Central memory CD8-positive, alpha-beta T cell (primary cell): ENCODE measurements around the gene NOM1.

Source experiments
- ATAC-seq: fragments of 150-1000 bp; cut with Tn5 transposase; replicated peaks from 2 replicates; pipeline ENCODE4 v1.10.0; 2022; ENCODE audit warnings: mild to moderate bottlenecking, moderate FRiP score, moderate number of reproducible peaks; ENCODE audit not compliant: poor library complexity, severe bottlenecking; ENCODE audit errors: extremely low read depth
- DNase-seq, 2 donors: peaks; one replicate each; pipeline ENCODE4 v3.0.0; 2021; ENCODE audit warnings: low spot score in 2 of 2
- H3K27ac Mint-ChIP-seq: one replicate; pipeline ENCODE4 v1.8.0; 2022; ENCODE audit warnings: low read depth, mild to moderate bottlenecking, moderate library complexity, mixed read lengths
- H3K27me3 Mint-ChIP-seq: one replicate; pipeline ENCODE4 v1.8.0; 2022; ENCODE audit warnings: mixed read lengths
- H3K36me3 Mint-ChIP-seq: one replicate; pipeline ENCODE4 v1.8.0; 2022; ENCODE audit warnings: mild to moderate bottlenecking, moderate library complexity, mixed read lengths; ENCODE audit not compliant: insufficient read depth
- H3K4me1 Mint-ChIP-seq: one replicate; pipeline ENCODE4 v1.8.0; 2022; ENCODE audit warnings: mixed read lengths
- H3K4me3 Mint-ChIP-seq: one replicate; pipeline ENCODE4 v1.8.0; 2022; ENCODE audit warnings: mild to moderate bottlenecking, moderate library complexity, mixed read lengths
- H3K9me3 Mint-ChIP-seq: one replicate; pipeline ENCODE4 v1.8.0; 2022; ENCODE audit warnings: mixed read lengths

NOM1 gene

DNA sequence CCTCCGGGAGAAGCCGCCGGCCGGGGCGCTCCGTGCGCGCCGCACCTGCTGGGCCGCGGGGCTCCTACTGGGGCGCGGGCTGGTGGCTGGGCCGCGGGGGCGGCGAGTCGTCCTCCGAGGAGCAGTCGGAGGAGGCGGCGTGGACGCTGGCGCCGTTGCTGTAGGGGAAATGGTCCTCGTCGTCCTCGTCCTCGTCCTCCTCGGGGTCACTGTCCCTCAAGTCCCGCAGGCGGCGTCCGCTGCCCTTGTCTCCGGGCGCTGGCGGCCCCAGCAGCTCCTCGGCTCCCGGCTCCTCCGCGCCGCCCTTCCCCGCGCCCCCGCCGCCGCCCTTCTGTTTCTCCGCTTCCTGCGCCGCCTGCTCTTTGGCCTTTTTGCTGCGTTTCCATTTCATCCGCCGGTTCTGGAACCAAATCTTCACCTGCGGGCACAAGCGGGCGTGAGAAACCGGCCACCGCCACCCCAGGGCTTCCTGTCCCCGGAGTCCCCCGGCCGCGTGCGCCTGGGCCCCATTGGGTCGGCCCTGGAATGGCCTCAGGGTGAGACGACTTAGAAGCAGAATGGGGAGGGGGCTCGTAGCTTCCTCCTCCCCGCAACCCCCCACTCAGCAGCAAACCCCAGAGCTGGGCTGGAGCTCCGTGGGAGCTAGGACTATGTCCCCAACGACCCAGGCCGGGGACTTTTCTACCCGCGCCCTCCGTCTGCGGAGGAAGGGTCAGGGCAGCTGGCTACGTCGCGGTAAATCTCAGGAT lies 56.1 kb downstream of the NOM1 start:
- Mint-ChIP-seq H3K27ac (no peak overlapping the region), H3K4me3 (no peak overlapping the region), H3K27me3 (peaks cover 80% of the 10 kb centered on the region), H3K9me3 (no peaks in the 10 kb centered on the region), H3K4me1 (peaks cover 19% of the 10 kb centered on the region), H3K36me3 (peaks cover 9% of the 10 kb centered on the region)
- no peak for ATAC-seq
- no peak for DNase-seq

DNA sequence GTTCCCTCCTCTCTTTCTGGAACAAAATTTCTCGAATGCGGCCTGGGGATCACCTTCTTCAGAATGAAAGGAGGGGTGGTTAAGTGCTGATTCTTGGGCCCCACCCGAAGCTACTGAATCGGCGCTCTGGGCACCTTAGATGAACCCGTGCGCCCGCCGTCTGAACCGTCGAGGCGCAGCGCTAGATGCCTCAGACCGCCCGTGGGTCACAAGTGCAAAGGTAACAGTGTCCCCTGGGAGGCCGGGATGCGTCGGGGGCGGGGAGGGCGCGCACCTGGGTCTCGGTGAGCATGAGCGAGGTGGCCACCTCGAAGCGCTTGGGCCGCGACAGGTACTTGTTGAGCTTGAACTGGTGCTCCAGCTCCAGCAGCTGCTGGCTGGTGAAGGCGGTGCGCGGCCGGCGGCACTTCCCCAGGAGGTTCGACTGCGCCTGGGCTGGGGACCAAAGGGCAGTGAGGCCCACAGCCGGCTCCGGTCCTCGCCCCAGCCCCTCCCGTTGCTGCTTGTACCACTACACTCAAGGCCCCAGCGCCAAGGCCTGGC lies 56.8 kb downstream of the NOM1 start:
- no peak for DNase-seq
- ATAC-seq = no peak
- Mint-ChIP-seq H3K27me3 (peaks cover 75% of the 10 kb centered on the region), H3K4me3 (no peak overlapping the region), H3K27ac (no peak overlapping the region), H3K36me3 (peaks cover 11% of the 10 kb centered on the region), H3K9me3 (no peaks in the 10 kb centered on the region), H3K4me1 (peaks cover 14% of the 10 kb centered on the region)

DNA sequence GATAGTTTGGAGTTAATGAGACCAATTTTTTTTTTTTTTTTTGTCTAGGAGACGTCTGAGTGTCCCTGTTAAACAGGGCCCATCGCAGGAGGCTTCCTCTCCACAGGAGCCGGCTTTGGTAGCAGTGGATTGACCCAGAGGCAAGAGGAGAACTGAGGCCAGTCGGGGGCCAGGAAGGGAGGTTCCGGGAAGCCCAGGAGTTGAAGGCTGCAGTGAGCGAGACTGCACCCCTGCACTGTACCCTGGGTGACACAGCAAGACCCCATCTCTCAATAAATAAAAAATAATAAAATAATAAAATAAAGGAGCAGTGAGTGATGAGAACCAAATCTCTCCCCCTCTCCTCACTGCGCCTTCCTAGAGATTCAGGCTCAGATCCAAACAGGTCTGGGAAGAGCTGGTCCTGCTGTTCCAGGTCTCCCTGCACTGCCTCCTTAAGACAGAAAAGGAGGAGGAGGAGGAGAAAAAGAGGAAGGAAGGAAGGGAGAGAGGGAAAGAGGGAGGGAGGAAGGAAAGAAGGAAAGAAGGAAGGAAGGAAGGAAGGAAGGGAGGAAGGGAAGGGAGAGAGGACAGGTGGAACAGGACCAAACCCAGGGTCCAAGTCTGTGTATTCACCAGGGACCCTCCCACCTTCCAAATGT lies 57.4 kb downstream of the NOM1 start:
- H3K9me3 Mint-ChIP-seq = no peaks in the 10 kb centered on the region
- peaks cover 75% of the 10 kb centered on the region for H3K27me3 Mint-ChIP-seq
- DNase-seq = no peak
- peaks cover 11% of the 10 kb centered on the region for H3K36me3 Mint-ChIP-seq
- no peak for ATAC-seq
- H3K4me1 Mint-ChIP-seq = peaks cover 19% of the 10 kb centered on the region
- no peak overlapping the region for H3K27ac Mint-ChIP-seq
- H3K4me3 Mint-ChIP-seq = no peak overlapping the region

DNA sequence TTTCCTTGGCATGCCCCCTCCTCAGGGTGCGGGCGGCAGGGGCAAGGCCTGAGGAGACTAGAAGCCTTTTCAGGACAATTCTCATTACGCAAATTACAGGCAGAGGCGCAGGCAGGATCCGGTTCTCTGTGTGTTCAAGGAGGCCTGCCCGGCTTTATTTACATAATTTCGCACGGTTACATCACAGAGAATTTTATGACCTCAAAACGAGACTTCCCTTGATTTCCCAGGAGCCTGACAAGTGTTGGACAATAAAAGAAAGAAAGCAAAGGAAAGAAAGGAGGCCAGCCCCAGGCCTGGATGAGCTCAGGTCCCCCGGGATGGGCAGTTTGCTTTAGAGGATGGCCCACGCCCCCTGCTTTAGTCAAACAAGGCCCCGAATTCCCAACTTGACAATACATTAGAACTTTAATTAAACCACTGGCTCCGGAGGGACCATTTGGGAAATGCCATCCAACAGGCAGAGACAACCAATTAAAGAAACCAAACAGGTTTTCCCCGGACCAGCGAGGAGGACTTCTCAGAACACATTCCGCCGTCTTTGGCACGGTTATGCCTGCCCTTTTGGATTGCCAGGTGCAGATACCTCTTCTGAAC lies 58.1 kb downstream of the NOM1 start:
- DNase-seq (no peak), ATAC-seq (no peak)
- Mint-ChIP-seq H3K4me3 (no peak overlapping the region), H3K36me3 (peaks cover 11% of the 10 kb centered on the region), H3K4me1 (peaks cover 22% of the 10 kb centered on the region), H3K9me3 (no peaks in the 10 kb centered on the region), H3K27me3 (peaks cover 75% of the 10 kb centered on the region), H3K27ac (no peak overlapping the region)

DNA sequence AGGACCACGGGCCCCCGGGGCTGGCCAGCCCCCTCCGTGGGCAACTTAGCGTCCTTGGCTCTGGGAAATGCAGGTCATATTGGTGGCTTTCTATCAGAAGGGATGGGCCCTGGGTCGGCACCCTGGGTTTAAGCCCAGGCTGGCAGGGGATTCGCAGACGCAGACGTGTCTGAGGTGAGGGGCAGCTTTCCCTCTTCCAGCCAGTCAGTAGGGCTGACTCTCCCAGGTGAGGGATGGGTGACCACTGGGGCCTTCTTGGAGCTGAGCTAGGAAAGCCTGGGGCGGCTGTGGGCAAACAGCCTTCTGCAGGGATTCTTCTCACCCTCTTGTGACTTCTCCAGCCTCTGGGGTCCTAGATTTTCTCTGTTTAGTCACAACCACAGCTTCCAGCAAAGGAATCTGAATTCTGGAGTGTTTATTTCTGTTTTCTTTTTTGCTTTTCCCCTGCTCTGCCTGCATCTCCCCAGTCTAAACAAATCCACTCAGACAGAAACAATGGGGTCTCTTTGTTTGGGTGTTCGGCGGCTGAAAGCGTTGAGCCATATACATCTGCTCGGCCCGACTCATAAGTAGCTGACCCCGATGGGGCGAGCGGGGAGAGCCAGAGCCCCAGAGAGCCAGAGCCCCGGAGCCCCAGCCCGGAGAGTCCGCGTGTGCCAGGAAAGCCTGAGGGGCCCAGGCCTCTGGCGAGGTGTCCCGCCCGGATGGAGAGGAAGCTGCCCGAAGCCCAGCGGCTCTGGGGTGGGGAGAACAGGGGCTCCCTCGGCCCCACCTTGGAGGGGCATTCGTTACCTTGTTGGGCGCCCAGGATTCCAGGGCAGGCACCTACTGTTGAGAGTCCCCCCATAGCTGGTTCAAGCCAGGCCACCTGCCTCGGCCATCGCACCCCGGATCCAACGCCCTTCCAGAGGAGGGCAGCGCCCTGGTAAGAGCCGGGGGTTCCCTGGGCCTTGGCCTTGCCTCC lies 59.0 kb downstream of the NOM1 start:
- Mint-ChIP-seq H3K36me3 (peaks cover 6% of the 10 kb centered on the region), H3K27me3 (peaks cover 81% of the 10 kb centered on the region), H3K4me3 (peak overlapping the region; percentile 64), H3K4me1 (peaks cover 22% of the 10 kb centered on the region), H3K9me3 (no peaks in the 10 kb centered on the region), H3K27ac (no peak overlapping the region)
- ATAC-seq (no peak), DNase-seq (no peak)

DNA sequence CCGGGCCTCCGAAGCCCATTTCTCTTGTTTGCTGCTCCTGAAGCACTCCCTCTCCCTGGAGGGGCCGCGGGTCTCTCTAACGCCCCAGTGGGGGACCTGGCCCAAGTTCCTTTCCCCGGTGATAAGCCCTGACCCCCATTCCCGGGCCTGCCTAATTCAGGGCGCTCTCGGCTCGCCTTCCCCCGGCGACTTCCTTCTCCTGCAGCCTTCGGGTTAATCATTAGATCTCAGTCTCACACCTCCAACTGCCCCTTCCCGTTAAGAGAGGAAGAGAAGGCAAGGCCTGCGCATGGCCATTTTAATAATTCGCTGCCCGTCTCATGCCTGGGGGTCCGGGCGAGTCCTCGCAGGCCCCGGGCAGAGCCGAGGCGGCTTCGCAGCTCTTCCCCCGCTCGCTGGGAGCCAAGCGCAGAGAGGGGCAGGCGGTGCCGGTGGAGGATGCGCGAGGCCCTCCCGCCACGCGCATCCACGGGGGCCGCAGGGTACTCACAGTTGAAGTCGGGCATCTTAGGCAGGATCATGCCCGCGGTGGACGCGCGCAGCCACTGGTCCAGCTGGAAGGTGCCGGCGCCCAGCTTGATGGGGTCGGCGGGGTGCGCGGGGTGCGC lies 59.8 kb downstream of the NOM1 start:
- ATAC-seq (no peak), DNase-seq (no peak)
- H3K4me1 Mint-ChIP-seq = peaks cover 22% of the 10 kb centered on the region
- no peaks in the 10 kb centered on the region for H3K9me3 Mint-ChIP-seq
- no peak overlapping the region for H3K27ac Mint-ChIP-seq
- H3K27me3 Mint-ChIP-seq = peaks cover 81% of the 10 kb centered on the region
- peak overlapping the region; percentile 64 for H3K4me3 Mint-ChIP-seq
- H3K36me3 Mint-ChIP-seq = peaks cover 6% of the 10 kb centered on the region

DNA sequence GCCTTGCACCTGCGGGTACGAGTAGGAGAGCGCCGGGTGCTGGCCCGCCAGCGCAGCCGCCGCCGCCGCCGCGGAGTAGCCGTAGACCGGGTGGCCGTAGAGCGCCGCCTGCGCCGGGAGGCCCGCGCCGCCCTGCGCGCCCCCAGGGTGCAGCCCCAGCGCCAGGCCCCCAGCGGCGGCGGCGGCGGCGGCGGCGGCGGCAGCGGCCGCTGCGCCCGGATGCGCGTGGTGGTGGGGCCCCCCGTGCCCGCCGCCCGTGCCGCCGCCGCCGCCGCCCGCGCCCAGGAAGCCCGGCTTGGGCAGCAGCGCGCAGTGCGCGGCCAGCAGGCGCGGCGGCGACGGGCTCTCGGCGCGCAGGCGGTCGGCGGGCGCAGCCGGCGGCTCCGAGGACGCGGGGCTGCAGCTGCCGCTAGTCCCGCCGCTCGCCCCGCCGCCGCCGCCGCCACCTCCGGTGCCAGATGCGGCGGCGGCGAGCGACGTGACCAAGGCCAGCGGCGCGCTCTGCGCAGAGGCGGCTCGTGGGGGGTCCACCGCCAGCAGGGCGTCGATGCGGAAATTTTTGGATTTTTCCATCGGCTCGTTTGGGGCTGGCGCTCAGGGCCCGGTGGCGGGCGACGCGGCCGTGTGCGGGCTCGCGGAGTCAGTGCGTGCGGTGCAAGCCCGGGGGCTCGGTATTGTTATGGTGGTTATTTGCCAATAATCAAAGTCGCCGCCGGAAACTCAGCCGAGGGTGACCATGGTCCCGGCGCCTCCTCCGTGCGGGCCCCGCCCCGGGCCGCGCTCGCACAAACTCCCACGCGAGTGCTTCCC lies 60.5 kb downstream of the NOM1 start:
- DNase-seq (no peak), ATAC-seq (no peak)
- peaks cover 16% of the 10 kb centered on the region for H3K4me1 Mint-ChIP-seq
- no peak overlapping the region for H3K27ac Mint-ChIP-seq
- H3K9me3 Mint-ChIP-seq = no peaks in the 10 kb centered on the region
- peak overlapping the region; percentile 64 for H3K4me3 Mint-ChIP-seq
- H3K36me3 Mint-ChIP-seq = peaks cover 4% of the 10 kb centered on the region
- H3K27me3 Mint-ChIP-seq = peaks cover 81% of the 10 kb centered on the region

DNA sequence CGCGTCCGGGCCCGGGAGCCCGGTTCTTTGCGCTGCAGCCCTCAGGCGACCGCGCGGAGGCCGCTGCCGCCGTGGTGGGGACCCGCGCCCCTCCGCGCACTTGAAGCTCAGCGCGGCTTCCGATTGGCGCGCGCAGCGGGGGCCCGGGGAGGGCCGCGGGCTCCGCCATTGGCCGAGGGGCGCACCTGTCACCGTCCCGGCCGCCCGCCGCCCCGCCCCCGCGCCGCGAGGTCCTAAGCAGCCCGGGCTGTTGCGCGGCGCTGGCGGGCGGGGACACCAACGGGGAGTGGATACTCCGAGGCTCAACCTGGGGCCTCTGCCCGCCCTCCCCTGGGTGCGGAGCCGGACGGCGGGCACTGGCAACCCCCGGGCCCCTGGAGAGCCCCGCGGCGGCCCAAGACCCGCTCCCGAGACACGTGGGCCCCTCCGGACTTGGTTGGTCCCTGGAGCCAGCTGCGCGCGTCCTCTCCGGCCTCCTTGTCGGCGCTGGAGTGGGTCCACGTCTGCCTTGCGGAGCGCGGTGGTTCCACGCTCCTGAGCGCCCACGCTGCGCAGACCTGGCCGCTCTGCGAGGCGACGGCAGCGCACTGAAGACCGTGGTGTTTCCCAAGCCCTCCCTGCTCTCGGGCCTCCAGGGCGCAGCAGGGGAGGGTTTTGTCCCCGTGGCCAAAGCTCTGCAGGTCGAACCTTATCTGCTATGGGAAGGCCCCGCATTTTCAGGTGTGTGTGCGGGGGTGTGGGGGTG lies 61.2 kb downstream of the NOM1 start, which contains the start of gene MNX1:
TSS of gene MNX1 (minus strand) at position 76 of the 745 bp plus-strand sequence. CDS start 313 bp downstream, outside the sequence.
- Mint-ChIP-seq H3K9me3 (no peaks in the 10 kb centered on the region), H3K36me3 (peaks cover 3% of the 10 kb centered on the region), H3K4me3 (peak within 1 kb of the TSS; percentile 64), H3K4me1 (peaks cover 14% of the 10 kb centered on the region), H3K27ac (no peak within 1 kb of the TSS), H3K27me3 (peaks cover 84% of the 10 kb centered on the region)
- ATAC-seq = peak; percentile 52
- no peak for DNase-seq

DNA sequence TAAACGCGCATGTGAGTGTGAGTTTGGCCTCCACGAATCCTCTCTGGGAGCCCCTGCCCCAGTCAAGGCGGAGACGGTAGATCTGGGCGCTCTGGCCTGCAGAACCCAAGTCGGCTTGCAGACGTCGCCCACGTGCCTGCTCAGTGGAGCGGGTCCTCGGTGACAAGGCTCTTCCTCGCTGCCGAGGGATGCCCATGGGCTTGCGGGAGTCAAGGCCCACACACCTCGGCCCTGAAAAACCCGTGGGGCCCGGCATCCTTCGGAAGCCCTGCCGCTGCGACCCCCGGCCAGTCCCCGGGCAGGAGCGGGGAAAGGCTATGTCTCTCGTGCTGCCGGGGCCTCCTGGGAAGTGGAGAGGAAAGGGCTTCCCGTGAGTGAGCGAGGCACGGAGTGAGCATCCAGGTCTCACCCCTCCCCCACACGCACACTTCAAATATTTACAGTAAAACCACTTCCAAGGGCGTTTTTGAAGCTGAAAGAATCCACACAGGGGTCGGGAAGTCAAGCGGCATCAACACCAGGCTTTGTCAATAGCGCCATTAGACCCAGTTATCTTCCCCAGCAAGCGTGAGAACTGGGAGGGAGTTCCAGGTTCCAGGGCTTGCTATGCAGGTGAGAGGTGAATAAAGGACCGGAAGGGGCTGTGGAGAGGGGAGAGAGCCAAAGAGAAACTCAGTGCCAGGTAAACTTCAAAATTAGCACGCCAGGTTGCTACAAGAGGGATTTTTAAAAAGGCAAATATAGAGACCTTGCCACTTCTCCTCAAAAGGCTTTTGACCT lies 62.0 kb downstream of the NOM1 start:
- DNase-seq = no peak
- Mint-ChIP-seq H3K27me3 (peaks cover 86% of the 10 kb centered on the region), H3K27ac (no peak overlapping the region), H3K4me3 (peak overlapping the region; percentile 55), H3K4me1 (peaks cover 14% of the 10 kb centered on the region), H3K9me3 (no peaks in the 10 kb centered on the region), H3K36me3 (peaks cover 6% of the 10 kb centered on the region)
- no peak for ATAC-seq

DNA sequence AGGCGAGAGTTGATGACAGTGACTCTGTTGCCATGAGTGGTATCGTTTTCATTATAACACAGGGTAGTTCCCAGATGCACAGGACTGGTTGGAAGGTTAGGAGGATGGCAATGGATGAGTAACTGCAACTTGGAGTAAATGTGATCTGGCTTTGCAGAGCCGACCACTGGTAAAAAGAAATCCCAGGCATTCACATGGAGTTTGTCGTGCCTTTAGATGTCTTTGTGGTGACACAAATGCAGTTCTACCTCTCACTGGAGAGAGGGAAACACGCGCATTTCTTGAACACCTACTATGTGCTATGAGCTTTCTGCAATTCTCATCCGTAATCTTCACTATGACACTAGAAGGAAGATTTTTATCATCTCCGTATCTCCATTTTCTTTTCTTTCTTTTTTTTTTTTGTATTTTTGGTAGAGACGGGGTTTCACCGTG lies 62.6 kb downstream of the NOM1 start:
- no peak for ATAC-seq
- H3K4me3 Mint-ChIP-seq = no peak overlapping the region
- no peak overlapping the region for H3K27ac Mint-ChIP-seq
- H3K9me3 Mint-ChIP-seq = no peaks in the 10 kb centered on the region
- peaks cover 14% of the 10 kb centered on the region for H3K4me1 Mint-ChIP-seq
- H3K27me3 Mint-ChIP-seq = peaks cover 86% of the 10 kb centered on the region
- no peak for DNase-seq
- H3K36me3 Mint-ChIP-seq = peaks cover 6% of the 10 kb centered on the region
